H1 (cell line): ENCODE data around the gene ATP6V1G1. TPM values are rescaled to one million over a fixed set of nuclear protein-coding genes. Genes with fewer than 3 reads are reported as not detected.

Experiments used
- BACH1 ChIP-seq: IDR thresholded peaks from 2 replicates; pipeline ENCODE4 v1.6.1; 2012; ENCODE audit warnings: low read length, improper control_type of control experiment
- CHD1 ChIP-seq: IDR thresholded peaks from 2 replicates; pipeline ENCODE4 v1.6.1; 2012; ENCODE audit warnings: low read depth, low read length, improper control_type of control experiment
- CHD7 ChIP-seq: fragments of 300-600 bp; sonication (generic); IDR thresholded peaks from 2 replicates; pipeline ENCODE4 v1.7.1; 2012; ENCODE audit warnings: low read length, moderate library complexity, mild to moderate bottlenecking, inconsistent platforms; ENCODE audit not compliant: insufficient replicate concordance
- KDM4A ChIP-seq: IDR thresholded peaks from one replicate; pipeline ENCODE4 v1.7.1; 2012; ENCODE audit warnings: low read depth, mild to moderate bottlenecking, moderate library complexity, low read length, inconsistent platforms; ENCODE audit not compliant: severe bottlenecking
- RBBP5 ChIP-seq: IDR thresholded peaks from 2 replicates; pipeline ENCODE4 v1.7.1; 2012; ENCODE audit warnings: low read depth, mild to moderate bottlenecking, inconsistent platforms, low read length, moderate library complexity, borderline replicate concordance
- SIN3A ChIP-seq, 2 experiments: IDR thresholded peaks in 1 of 2; conservative IDR thresholded peaks in 1 of 2; 2 replicates each; pipeline ENCODE4 v1.6.1; 2011 to 2012; ENCODE audit warnings: low read length in 2 of 2, improper control_type of control experiment in 1 of 2, low read depth in 1 of 2, mild to moderate bottlenecking in 1 of 2
- SP4 ChIP-seq: IDR thresholded peaks from 2 replicates; pipeline ENCODE4 v1.6.1; 2012; ENCODE audit warnings: low read length, inconsistent platforms
- YY1 ChIP-seq: IDR thresholded peaks from 2 replicates; pipeline ENCODE4 v1.6.1; 2011; ENCODE audit warnings: low read depth, mild to moderate bottlenecking, low read length
- polyA plus RNA-seq, 7 experiments: library from polyadenylated mRNA; depleted of rRNA in 3 of 7; stranded (reverse) in 5 of 7; unstranded in 2 of 7; fragments of >200 nt in 5 of 7; fragments of 200-250 nt in 2 of 7; gene quantifications; 1 replicate in 5 of 7; 2 replicates in 1 of 7; 4 replicates in 1 of 7; pipeline versions ENCODE4 v1.2.1 to v1.2.3, GENCODE V29; 2011 to 2013; ENCODE audit warnings: missing spikeins in 2 of 7, mixed read lengths in 2 of 7
- total RNA-seq: library from RNA; stranded (reverse); fragmentation: NEBNext Ultra II Directional; extraction: Animal tissue kit (Norgen Biotek cat#: 25700); gene quantifications from 2 replicates; pipeline ENCODE4 v1.2.1, GENCODE V29; 2021

Gene ATP6V1G1
- total and polyA plus RNA-seq, 2 of the 8 experiments (the other 6 are each of a cell fraction or from before 2014, with no cell fraction given), result 112 to 124 TPM

GRCh38 chr9:114621975-114622609 is 34.5 kb downstream of the ATP6V1G1 start (continued):
- TF ChIP-seq RBBP5, result no peak
- no peak for TF ChIP-seq YY1
- TF ChIP-seq BACH1, result no peak
- no peak for TF ChIP-seq SP4
- TF ChIP-seq CHD7, result no peak
- TF ChIP-seq KDM4A, result no peak
- TF ChIP-seq CHD1, result no peak
- TF ChIP-seq SIN3A (conservative IDR thresholded peaks at IDR 0.05 in 1 of 2, IDR thresholded peaks at IDR 0.05 in 1 of 2; ENCODE audit: low read depth in 1 of 2, low read length in 2 of 2), result no peak
